Prostate gland (tissue), 2 donors: ENCODE measurements around the gene GDF11.

Experiments used
- POLR2A ChIP-seq: fragments of 450-650 bp; IDR thresholded peaks from one replicate; pipeline ENCODE4 v1.6.1; 2016; ENCODE audit warnings: antibody characterized with exemption, mild to moderate bottlenecking
- TF ChIP-seq, protein P1 (sequence below), 4 experiments: fragments of 200-600 bp in 2 of 4; fragments of 450-650 bp in 2 of 4; sonication (generic) in 2 of 4; IDR thresholded peaks; 1 replicate in 3 of 4; 2 replicates in 1 of 4; pipeline ENCODE4 v1.5.1; 2016 to 2019; ENCODE audit warnings: antibody characterized with exemption in 4 of 4, mild to moderate bottlenecking in 2 of 4, moderate library complexity in 2 of 4

DNA sequence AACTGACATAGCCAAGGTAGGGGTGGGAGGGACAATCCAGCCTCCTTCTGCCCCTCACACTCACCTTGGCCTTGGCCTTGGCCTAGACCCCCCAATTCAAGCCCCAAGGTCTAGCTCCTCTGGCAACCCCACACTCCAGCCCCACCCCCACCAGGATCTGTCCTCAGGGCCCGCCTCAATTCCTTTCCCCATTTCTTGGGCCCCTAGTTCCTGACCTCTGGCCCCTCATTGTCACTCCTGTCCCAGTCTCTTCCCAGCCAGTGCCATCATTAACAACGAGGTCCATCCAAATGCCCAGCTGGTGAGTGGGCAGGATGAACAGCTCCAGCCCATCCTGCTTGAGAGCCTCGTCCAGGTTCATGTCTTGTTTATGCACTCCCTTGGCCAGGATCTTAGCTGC, 6.8 kb upstream of the GDF11 start:
- no peak for TF ChIP-seq POLR2A
- TF ChIP-seq, protein P1, sequence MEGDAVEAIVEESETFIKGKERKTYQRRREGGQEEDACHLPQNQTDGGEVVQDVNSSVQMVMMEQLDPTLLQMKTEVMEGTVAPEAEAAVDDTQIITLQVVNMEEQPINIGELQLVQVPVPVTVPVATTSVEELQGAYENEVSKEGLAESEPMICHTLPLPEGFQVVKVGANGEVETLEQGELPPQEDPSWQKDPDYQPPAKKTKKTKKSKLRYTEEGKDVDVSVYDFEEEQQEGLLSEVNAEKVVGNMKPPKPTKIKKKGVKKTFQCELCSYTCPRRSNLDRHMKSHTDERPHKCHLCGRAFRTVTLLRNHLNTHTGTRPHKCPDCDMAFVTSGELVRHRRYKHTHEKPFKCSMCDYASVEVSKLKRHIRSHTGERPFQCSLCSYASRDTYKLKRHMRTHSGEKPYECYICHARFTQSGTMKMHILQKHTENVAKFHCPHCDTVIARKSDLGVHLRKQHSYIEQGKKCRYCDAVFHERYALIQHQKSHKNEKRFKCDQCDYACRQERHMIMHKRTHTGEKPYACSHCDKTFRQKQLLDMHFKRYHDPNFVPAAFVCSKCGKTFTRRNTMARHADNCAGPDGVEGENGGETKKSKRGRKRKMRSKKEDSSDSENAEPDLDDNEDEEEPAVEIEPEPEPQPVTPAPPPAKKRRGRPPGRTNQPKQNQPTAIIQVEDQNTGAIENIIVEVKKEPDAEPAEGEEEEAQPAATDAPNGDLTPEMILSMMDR (IDR thresholded peaks at IDR 0.05): no peak
